Measurements from ENCODE around the gene RSRC2. TPM values are rescaled to one million over a fixed set of nuclear protein-coding genes. Genes with fewer than 3 reads are reported as not detected.
"Not testable (repeated sequence)": the region's sequence is repeated elsewhere in the genome, so short reads cannot be mapped to it uniquely, and the experiment has no call there.

RSRC2 gene
- 16.9 and 29.3 TPM in 2 replicates for total RNA-seq (2014; rRNA removed; shearing (Covaris generic); ENCODE audit: low replicate concordance)

GRCh38 chr12:122526683-122527477, at the start of gene RSRC2, which contains the start of gene KNTC1:
RSRC2 (minus strand) TSS chr12:122526936; CDS start chr12:122526853, 83 bp downstream.
KNTC1 (plus strand) TSS chr12:122527249; CDS start chr12:122530064, 2,815 bp downstream.
- in situ Hi-C loops (cut with HindIII; ENCODE audit: low pct_unique_long_range_greater_than_20kb, low sequenced_read_pairs) = loop anchor here (25.0 kb wide), 1 partner anchor 235 kb away; the partner anchor contains the start of genes CCDC62 and DENR
- DNase-seq (ENCODE audit: low read depth) = peak; percentile 100

- DNase-seq (ENCODE audit: low read depth) = no peak
- in situ Hi-C loops (cut with HindIII; ENCODE audit: low pct_unique_long_range_greater_than_20kb, low sequenced_read_pairs) = no loop called here
Observed at GRCh38 chr12:122571821-122572220, 45.1 kb upstream of the RSRC2 start.

- DNase-seq (ENCODE audit: low read depth) = peak; percentile 84
- in situ Hi-C loops (cut with HindIII; ENCODE audit: low pct_unique_long_range_greater_than_20kb, low sequenced_read_pairs) = not testable (repeated sequence)
Observed at GRCh38 chr12:122570006-122570405, 43.3 kb upstream of the RSRC2 start.

GRCh38 chr12:122569288-122569687, 42.6 kb upstream of the RSRC2 start:
- in situ Hi-C loops (cut with HindIII; ENCODE audit: low pct_unique_long_range_greater_than_20kb, low sequenced_read_pairs) = no loop called here

GRCh38 chr12:122566816-122567215, 40.1 kb upstream of the RSRC2 start:
- DNase-seq (ENCODE audit: low read depth); in situ Hi-C loops (cut with HindIII; ENCODE audit: low pct_unique_long_range_greater_than_20kb, low sequenced_read_pairs): not testable (repeated sequence)

More at GRCh38 chr12:122569288-122569687, 42.6 kb upstream of the RSRC2 start:
- DNase-seq (ENCODE audit: low read depth) = no peak

GRCh38 chr12:122563361-122563760, 36.6 kb upstream of the RSRC2 start:
- in situ Hi-C loops (cut with HindIII; ENCODE audit: low pct_unique_long_range_greater_than_20kb, low sequenced_read_pairs) = no loop called here

GRCh38 chr12:122560138-122560537, 33.4 kb upstream of the RSRC2 start:
- in situ Hi-C loops (cut with HindIII; ENCODE audit: low pct_unique_long_range_greater_than_20kb, low sequenced_read_pairs) = no loop called here
- no peak for DNase-seq (ENCODE audit: low read depth)

More at GRCh38 chr12:122563361-122563760, 36.6 kb upstream of the RSRC2 start:
- DNase-seq (ENCODE audit: low read depth) = no peak

GRCh38 chr12:122558745-122559641, 32.3 kb upstream of the RSRC2 start:
- in situ Hi-C loops (cut with HindIII; ENCODE audit: low pct_unique_long_range_greater_than_20kb, low sequenced_read_pairs) = no loop called here
- no peak for DNase-seq (ENCODE audit: low read depth)

GRCh38 chr12:122547330-122547729, 20.6 kb upstream of the RSRC2 start:
- no peak for DNase-seq (ENCODE audit: low read depth)
- in situ Hi-C loops (cut with HindIII; ENCODE audit: low pct_unique_long_range_greater_than_20kb, low sequenced_read_pairs) = loop anchor here (25.0 kb wide), 1 partner anchor 215 kb away; the partner anchor contains the start of genes CCDC62 and DENR

GRCh38 chr12:122545855-122546254, 19.1 kb upstream of the RSRC2 start:
- no peak for DNase-seq (ENCODE audit: low read depth)
- in situ Hi-C loops (cut with HindIII; ENCODE audit: low pct_unique_long_range_greater_than_20kb, low sequenced_read_pairs) = loop anchor here (25.0 kb wide), 1 partner anchor 216 kb away; the partner anchor contains the start of genes CCDC62 and DENR

- DNase-seq (ENCODE audit: low read depth) = no peak
- in situ Hi-C loops (cut with HindIII; ENCODE audit: low pct_unique_long_range_greater_than_20kb, low sequenced_read_pairs) = loop anchor here (25.0 kb wide), 1 partner anchor 218 kb away; the partner anchor contains the start of genes CCDC62 and DENR
Observed at GRCh38 chr12:122544537-122544936, 17.8 kb upstream of the RSRC2 start.

- in situ Hi-C loops (cut with HindIII; ENCODE audit: low pct_unique_long_range_greater_than_20kb, low sequenced_read_pairs) = loop anchor here (25.0 kb wide), 1 partner anchor 224 kb away; the partner anchor contains the start of genes CCDC62 and DENR
- no peak for DNase-seq (ENCODE audit: low read depth)
Observed at GRCh38 chr12:122538496-122538895, 11.8 kb upstream of the RSRC2 start.

- DNase-seq (ENCODE audit: low read depth) = no peak
- in situ Hi-C loops (cut with HindIII; ENCODE audit: low pct_unique_long_range_greater_than_20kb, low sequenced_read_pairs) = loop anchor here (25.0 kb wide), 1 partner anchor 225 kb away; the partner anchor contains the start of genes CCDC62 and DENR
Observed at GRCh38 chr12:122537021-122537420, 10.3 kb upstream of the RSRC2 start.

GRCh38 chr12:122533856-122534255, 7.1 kb upstream of the RSRC2 start:
- in situ Hi-C loops (cut with HindIII; ENCODE audit: low pct_unique_long_range_greater_than_20kb, low sequenced_read_pairs) = loop anchor here (25.0 kb wide), 1 partner anchor 228 kb away; the partner anchor contains the start of genes CCDC62 and DENR
- no peak for DNase-seq (ENCODE audit: low read depth)

- in situ Hi-C loops (cut with HindIII; ENCODE audit: low pct_unique_long_range_greater_than_20kb, low sequenced_read_pairs) = loop anchor here (25.0 kb wide), 1 partner anchor 233 kb away; the partner anchor contains the start of genes CCDC62 and DENR
- DNase-seq (ENCODE audit: low read depth) = no peak
Observed at GRCh38 chr12:122528992-122529391, 2.3 kb upstream of the RSRC2 start.

GRCh38 chr12:122528582-122528981, 1.8 kb upstream of the RSRC2 start:
- DNase-seq (ENCODE audit: low read depth) = no peak
- in situ Hi-C loops (cut with HindIII; ENCODE audit: low pct_unique_long_range_greater_than_20kb, low sequenced_read_pairs) = loop anchor here (25.0 kb wide), 1 partner anchor 234 kb away; the partner anchor contains the start of genes CCDC62 and DENR

- in situ Hi-C loops (cut with HindIII; ENCODE audit: low pct_unique_long_range_greater_than_20kb, low sequenced_read_pairs) = loop anchor here (25.0 kb wide), 1 partner anchor 235 kb away; the partner anchor contains the start of genes CCDC62 and DENR
- DNase-seq (ENCODE audit: low read depth) = no peak
Observed at GRCh38 chr12:122527478-122527944, 775 bp upstream of the RSRC2 start.
